HG02610 (cell line): ENCODE data around the gene AGAP3.

Source experiments
- ATAC-seq: cut with Tn5 transposase; IDR thresholded peaks from one replicate; pipeline ENCODE4 v1.9.1; 2021; ENCODE audit warnings: mild to moderate bottlenecking, moderate library complexity; ENCODE audit not compliant: unreplicated experiment

AGAP3 gene

DNA sequence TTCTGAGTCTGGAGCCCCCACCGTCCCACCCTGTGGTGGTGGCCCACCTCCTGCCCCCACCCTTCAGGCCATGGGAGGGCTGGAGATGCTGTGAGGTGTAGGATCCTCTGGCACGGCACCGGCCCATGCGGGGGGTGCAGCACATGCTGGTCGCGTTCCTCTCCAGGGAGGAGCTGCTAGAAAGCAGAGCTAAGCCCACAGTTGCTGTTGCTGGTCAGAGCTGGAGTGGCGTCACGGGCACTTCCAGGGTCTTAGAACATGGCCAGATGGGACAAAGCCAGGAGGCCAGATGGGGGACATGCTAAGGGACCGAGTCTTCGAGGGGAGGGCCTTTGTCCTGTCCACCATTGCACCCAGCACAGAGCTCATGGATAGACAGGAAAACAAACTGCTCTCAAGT lies 21.6 kb downstream of the AGAP3 start:
- no peak for ATAC-seq

DNA sequence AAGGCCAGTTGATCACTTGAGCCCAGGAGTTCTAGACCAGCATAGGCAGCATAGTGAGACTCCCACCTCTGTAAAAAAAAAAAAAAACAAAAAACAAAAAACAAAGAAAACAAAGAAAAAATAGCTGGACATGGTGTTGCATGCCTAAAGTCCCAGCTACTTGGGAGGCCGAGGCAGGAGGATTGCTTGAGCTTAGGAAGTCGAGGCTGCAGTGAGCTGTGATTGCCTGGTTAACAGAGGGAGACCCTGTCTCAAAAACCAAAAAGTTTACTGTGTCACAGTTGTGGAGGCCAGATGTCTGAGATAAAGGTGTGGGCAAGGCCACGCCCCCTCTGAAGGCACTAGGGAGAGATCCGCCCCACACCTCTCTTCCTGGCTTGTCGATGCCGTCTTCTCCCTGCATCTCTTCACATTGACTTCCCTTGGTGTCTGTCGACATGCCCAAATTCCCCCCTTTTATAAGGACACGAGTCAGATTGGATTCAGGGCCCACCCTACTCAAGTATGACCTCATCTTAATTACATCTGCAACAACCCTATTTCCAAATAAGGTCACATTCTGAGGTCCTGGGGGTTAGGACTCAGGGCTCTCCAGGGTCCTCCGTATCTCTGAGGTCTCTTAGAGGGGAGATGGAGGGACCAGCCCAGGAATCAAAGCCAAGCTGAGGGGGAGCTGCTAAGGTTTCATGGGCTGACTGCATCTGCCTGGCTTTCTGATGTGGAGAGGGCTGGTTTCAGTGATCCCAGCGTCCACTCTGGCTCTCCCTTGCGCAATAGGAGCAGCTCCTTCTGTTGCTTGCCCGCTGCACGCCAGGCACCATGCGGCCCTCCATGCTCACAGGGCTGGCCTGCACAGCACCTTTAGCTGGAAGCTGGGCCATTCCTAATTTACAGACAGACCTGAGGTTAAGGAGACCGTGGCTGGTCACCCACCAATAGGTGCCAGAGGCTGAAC lies 23.1 kb downstream of the AGAP3 start:
- no peak for ATAC-seq

DNA sequence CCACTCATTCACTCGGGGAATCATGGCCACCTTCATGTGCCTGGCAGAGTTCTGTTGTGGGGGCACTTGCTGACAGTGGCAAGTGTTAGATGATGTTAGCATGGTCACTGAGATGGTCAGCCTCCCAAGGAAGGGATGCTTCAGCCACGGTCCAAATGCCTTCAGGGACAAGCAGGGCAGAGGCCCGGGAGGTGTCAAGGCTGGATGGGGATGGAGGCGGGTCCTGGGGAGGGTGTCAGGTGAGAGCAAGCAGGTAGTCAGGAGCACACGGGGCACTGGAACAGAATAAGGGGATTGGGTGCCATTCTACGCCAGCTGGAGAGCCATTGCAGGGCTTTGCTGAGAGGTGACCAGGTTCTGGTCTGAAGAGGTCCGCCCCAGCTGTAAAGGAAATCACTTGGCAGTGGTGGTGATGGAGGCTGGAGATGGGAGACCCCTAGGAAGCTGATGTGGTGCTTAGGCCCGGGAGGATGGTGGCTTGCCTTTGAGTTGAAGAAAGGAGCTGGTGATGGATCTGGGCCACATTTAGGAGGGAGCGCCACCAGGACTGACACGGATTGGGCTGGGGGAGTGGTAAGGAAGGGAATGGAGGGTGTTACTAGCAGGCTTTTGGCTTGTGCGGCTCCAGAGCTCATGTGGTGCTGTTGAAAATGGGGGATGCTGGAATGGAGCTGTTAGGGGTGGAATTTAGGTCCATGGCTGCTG lies 24.1 kb downstream of the AGAP3 start:
- ATAC-seq: no peak

DNA sequence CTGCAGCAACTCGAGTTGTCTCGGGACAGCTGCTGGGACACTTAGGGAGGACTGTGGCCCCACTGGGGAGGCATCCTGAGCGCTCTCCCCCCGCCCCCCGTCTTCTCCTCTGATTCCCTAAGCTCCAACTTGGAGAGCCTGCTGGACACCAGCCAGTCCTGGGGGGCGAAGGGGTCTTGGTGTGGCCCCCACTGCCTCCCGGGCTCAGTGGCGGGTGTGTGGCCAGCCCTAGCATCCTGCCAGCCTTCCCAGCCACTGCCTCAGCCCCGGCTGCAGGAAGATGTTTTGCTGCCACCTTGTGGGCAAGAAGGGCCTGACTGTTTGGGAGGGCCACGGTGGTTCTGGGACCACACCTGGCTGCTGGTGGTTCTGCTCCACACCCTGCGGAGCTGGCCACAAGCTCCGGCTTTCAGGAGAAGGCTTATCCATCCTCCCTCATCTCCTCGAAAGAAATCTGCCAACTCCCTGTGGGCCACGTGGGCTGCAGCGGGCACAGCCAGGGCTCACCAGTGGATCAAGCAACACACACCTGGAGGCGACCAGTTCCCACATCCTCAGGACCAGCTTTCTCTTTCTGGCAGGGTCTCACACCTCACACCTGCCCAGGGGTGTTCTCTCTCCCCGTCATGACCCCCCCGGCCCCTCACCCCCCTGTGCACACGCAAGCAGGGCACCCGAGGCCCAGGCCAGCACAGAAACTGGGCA lies 24.8 kb downstream of the AGAP3 start:
- ATAC-seq: peak; percentile 81

DNA sequence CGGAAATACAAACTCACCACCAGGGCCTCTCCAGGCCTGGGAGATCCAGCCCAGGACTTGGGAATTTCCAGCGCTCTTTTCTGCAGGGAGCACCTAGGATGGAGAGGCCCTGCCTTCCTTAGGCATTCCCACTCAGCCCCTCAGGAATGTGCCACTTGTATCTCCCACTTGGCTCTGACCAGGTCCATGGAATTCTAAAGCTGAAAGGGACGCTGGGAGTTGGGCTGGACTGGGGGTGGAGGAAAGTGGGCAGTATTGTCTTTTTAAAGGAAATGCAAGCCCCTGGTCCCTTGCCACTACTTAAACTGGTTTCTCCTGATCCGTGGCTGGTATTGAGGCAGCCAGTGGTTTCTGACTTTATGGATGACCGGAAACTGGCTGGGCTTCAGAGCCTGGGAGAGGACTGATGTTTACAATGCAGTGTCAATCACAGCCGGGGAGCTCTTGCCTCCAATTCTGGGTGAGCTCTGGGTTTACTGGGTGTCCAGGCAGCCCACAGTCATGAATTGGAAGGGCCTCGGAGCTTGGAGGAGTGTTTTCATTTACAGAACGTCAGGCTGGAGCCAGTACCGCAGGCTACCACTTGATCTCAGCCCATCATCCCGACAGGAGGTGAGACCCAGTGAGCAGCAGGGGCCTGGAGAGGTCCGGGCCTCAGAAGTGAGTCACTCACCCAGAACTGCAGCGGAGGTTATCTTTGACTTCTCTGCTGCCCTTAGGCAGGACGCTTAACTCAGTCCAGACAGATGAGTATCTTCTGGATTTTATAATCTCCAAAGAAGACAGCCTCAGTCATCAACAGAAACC lies 27.3 kb downstream of the AGAP3 start:
- ATAC-seq: no peak

DNA sequence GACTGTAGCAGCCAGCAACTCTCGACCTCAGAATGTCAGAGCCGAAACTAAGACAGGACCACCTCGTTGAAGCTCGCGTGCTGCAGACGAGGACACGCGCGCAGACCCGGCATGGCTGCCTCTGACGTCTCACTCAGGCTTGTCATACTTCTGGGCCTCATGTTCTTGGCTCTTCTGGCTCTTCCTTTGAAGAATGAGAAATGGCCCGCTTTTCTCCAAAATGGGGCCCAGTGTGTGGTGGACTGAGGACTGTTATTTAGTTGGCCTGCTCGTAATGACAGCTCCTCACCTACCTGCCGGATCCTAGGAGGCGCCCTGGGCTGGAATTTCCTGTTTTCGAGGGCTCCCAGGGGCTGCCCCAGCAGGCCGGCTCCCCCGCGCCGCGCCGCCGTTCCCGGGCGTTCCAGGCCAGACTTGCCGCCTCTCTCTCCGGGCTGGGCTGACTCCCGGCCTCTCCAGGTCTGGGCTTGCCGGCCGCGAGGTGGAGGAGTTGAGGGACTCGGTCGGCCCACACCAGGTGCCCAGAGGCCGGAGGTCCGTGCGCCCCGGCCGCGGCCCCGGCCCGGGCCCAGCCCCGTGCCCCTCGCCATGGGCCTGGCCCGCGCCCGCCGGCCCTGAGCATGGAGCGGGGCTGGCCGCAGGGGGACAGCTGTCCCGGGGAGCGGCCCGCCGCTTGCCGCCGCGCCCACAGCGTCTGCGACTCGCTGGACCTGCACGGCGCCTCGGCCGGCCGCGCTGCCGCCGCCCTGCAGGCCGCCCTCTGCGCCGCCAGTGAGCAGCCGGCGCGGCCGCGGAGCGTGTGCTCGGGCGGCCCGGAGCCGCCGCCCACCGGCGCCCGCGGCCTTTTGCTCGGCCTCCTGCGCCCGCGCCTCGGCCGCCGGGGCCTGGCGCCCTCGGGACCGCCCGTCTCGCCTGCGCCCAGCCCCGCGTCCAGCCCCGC lies 28.1 kb downstream of the AGAP3 start:
- no peak for ATAC-seq

DNA sequence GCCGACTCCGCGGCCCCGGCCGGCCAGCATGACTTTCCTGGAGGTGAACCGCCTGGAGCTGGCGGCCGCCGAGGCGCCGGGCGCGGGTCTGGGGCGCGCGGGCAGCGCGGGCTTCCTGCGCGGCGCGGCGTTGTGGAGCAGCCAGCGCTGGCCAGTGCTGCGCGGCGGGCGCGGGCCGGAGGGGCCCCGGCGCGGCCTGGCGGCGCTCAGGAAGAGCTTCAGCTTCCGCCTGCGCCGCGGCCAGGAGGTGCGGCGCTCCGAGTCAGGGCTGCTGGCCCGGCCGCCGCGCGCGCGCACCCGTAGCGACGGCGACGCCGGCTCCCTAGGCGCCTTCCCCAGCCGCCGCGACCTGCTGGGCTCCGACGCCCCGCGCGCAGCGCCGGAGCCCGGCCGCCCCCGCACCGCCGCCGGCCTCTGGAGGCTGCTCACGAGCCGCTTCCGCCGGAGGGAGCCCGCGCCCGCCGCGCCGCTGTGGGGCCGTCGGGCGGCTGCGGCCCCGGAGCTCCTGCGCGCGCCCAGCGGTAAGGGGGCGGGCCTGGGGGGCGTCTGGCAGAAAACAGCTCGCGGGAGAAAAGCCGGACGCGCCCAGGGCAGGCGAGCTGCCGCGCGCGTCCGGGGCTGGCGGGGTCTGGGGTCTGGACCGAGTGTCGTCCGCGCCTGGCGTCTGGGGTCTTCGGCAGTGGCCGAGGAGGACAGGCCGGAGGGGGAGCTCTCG lies 29.0 kb downstream of the AGAP3 start:
- no peak for ATAC-seq

DNA sequence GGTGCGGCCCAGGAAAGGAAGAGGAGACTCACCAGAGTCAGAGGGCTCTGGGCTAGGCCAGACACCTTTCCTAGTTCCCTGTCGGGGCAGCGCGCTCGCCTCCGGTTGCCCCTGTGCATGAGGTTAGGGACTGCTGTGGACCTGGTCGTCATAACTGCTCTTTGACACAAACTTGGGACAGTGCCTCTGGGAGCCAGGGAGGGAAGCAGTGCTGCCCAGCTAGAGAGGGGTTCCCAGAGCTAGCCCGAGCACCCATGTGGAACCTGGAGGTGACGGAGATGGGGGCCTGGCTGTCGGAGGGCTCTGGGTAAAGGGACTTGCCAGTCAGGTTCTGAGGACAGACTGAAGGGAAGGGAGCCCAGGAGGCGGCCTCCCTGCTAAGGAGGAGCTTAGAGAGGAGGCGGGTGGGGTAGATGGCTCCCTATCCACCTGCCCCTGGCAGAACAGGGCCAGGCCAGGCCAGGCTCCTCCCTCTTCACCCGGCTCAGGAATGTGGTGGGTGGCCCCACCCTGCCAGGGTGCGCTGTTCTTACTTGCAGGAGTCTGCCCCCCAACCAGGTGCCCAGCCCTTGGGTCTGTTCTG lies 29.7 kb downstream of the AGAP3 start:
- ATAC-seq: no peak

DNA sequence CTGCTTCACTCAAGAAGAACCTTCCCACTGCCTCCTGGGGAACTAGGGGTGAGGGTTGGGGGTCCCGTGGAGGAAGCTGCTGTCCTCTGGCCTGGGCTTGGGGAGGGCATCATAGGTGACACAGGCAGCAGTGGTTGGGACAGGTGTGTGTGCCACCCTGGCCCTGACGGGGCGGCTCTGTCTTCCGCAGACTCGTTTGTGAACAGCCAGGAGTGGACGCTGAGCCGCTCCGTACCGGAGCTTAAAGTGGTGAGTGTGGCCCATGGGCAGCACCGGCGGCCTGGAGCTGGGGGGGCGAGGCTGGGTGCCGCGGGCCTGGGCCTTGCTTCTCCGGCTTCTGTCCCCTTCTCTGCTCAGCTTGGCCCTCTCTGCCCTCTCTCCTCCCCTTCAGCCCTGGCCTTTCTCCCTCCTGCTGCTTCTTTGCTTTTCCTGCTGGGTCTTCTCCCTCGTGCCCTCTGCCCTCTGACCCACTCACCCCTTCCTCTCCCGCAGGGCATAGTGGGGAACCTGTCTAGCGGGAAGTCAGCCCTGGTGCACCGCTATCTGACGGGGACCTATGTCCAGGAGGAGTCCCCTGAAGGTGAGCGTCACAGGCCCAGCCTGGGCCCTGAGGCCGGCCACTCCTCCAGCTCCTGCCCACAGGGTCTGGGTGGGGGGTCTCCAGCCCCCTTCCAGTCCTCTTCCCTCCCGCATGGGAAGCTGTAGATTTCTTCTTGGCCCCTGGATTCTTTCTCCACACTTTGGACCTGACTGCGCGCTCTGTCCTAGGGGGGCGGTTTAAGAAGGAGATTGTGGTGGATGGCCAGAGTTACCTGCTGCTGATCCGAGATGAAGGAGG lies 30.5 kb downstream of the AGAP3 start:
- ATAC-seq: no peak

DNA sequence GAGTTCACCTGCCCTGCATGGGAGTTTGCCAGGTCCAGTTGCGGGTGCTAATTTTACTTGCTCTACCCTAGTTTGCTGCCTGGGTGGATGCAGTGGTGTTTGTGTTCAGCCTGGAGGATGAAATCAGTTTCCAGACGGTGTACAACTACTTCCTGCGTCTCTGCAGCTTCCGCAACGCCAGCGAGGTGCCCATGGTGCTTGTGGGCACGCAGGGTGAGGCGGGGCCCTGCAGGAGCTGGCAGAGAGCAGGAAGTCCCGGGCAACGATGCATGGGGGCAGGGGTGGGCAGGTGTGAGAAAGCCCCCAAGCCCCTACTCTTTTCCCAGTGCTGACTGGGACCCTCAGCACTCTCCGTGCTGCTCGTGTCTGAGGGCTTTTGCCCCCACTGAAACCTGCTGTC lies 31.3 kb downstream of the AGAP3 start:
- no peak for ATAC-seq

DNA sequence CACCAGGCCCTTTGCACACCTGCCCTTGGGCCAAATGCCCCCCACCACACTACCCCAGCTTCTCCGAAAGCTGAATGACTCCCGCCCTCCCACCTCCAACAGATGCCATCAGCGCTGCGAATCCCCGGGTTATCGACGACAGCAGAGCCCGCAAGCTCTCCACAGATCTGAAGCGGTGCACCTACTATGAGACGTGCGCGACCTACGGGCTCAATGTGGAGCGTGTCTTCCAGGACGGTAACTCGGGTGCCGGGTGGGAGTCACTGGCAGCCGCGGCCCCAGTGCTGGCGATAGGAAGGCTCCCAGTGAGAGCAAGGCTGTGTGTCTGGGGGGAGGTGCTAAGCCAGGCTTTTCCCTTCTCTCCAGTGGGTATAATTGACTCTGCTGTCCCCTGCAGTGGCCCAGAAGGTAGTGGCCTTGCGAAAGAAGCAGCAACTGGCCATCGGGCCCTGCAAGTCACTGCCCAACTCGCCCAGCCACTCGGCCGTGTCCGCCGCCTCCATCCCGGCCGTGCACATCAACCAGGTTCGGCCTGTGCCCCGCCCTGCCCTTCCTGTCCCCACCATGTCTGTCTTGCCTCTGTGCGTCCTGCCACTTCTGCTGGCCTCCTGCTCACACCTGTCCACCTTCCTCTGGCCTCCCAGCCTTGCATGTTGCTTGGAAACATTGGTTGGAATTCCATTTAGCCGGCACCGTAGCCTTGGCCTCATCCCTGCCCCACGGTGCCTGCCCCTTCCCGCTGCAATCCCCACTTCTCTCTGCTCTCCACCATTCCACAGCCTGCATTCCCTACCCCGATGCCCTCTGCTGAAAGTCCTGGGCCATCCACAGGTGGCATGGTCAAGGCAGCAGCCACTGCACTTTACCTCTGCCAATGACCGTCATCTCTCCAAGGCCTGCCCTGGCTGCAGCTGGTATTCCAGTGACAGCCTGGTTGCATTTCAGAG lies 32.1 kb downstream of the AGAP3 start:
- no peak for ATAC-seq

DNA sequence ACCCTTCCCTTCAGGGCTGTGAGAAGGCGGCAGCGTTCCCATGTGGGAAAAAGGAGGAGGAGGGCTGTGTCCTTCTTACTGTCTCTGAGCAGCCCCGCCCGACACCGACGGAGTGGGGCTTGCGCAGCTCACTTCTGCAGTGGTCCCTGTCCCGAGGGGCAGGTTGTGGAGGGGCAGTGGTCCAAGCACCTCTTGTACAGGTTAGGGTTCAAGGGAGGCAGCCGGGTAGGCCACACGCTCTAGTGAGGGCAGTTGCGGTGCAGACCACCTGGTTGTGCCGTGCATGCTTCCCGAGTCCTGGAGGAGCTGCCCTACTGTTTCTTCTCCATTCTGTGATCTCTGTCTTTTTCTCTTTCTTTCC lies 32.8 kb downstream of the AGAP3 start:
- no peak for ATAC-seq

DNA sequence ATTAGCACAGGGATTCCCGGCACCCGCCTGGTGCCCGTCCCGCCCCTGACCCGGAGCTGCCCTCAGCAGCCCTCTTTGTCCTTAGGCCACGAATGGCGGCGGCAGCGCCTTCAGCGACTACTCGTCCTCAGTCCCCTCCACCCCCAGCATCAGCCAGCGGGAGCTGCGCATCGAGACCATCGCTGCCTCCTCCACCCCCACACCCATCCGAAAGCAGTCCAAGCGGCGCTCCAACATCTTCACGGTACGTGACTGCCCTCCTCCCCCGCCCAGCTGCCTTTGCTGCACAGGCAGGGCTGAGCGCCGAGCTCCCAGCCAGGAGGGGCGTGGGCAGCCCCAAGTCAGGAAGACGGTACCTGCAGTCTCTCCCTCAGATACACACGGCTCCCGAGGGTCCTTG lies 33.6 kb downstream of the AGAP3 start:
- no peak for ATAC-seq

DNA sequence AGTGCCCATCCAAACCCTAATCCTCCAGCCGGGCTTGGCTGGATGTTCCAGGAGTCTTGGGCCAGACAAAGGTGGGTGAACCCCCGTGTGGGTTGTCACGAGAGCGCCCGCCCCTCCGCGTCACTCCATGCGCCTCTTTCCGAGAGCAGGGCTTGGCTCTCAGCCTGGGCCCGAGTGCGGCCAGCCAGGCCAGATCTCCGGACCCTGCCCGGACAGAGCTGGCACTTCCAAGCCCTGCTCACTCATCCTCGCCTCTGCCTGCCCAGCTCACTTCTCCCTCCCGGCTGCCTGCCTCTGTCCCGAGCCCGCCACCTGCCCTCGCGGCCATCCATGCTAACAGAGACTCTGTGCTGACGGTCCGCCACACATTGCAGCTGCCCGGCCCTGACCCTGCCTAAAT lies 34.6 kb downstream of the AGAP3 start:
- no peak for ATAC-seq

DNA sequence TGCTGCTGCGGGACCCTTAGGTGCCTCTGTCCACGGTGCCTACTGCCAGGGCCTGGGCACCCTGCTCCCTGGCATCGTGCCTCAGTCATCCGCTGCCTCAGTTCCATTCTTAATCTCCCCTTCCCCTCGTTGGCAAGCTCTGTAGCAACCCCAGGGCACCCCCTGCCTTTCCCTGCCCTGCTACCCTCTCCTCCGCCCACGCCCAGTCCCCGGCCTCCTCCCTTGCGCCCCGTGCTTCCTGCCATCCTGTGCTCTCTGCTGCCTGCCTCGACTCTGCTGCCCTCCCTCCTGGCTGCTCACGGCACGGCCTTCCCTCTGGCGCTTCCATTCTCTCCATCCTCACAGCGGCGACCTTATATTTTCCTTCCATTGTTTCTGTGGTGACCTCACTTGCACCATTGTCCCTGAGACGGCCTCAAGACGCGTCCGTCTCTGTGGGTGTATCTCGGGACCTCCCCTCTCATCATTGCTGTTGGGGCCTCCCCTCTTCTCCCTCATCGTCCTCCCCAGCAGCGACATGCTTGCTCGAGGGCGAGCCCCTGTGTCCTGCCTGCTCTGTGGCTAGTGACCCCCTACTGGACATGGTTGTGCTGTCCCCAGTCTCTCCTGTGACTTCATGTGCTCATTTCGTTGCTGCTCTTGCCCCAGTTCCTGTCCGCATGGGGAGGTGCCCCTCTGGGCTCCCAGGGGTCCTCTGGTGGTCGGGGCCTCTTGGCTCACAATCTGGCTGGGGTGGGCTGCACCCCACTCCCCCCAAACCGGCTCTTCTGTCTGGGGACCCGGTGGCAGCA lies 35.3 kb downstream of the AGAP3 start:
- no peak for ATAC-seq

DNA sequence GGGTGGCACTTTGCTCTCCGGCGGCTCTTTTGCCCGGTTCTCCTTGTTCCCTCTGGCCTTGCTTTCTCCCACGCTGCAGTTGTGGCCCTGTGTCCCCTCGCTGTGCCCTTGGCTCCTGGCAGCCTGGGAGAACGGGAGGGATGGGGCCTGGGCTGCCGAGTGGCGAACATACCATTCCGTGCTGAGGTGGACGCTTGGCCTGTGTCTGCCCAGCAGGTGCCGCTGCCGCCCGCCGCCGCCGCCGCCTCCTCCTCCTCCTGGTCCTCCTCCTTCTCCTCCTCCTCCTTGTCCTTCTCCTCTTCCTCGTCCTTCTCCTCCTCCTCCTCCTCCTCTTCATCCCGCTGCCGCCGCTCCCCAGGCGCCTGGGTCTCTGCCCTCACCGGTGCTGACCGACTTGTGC lies 36.0 kb downstream of the AGAP3 start:
- no peak for ATAC-seq
